Jurkat, Clone E6-1 (cell line): ENCODE results near the gene ABRAXAS1. TPM values are rescaled to one million over a fixed set of nuclear protein-coding genes. Genes with fewer than 3 reads are reported as not detected.
A peak's percentile ranks its signal among the peaks of the same experiment; 100 is the strongest.
"Not testable (repeated sequence)": the region's sequence is repeated elsewhere in the genome, so short reads cannot be mapped to it uniquely, and the experiment has no call there.

ENCODE experiments used
- DNase-seq: peaks from one replicate; pipeline ENCODE4 v3.0.0-alpha.2; 2011; ENCODE audit warnings: low read depth, low spot score
- H3K4me3 ChIP-seq: 2 replicates; pipeline ENCODE4 v1.5.1; 2011; ENCODE audit warnings: mild to moderate bottlenecking, low read length, control low read depth, moderate library complexity
- polyA plus RNA-seq: library from polyadenylated mRNA; unstranded; fragments of >200 nt; gene quantifications from one replicate; pipeline ENCODE4 v1.2.1, GENCODE V29; 2012; ENCODE audit warnings: missing spikeins; ENCODE audit not compliant: insufficient read length, insufficient read depth

Gene ABRAXAS1
- polyA plus RNA-seq = 26.2 TPM

DNA sequence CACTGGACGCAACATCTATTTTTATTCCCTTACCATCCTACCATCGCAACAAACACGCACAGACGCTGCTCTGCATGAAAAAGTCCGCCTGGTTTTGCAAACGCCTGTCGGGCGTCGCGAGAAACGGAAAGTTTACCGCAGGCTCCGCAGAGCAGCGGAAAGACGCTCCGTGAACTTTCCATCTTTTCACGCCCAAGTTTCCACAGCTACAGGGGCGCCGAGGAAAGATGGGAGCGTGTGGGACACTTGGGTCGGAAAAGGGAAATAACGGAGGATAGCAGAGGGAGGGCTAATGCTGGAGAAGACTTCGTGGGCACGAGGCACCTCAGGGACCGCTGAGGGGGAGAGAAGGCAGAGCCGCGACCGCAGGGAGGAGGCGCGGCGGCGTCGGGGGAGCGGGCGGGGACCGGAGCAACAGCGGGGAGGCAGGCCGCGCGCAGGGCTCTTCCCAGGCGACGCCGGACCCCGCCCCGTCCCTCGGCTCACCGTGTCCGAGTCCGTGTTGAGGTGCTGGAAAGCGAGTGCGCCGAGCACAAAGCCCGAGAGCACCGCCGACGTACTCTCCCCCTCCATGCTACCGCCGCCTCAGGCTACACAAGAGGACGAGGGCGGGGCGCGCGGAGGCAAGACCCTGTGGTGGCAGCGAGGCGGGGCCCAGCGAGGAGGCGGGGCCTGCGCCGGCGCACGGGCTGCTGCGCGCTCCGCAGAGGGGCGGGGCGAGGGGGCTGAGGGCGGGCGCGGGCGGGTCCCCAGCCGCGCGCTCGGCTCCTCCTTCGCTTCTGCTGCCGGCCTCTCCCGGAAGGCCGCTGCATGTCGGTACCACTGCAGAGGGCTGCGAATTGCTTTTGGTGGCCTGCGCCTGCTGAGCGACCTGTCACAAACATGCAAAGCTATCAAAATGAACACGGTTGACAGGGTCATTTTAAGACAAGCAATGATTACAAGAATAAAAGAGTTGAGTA is at the start of gene ABRAXAS1:
Gene ABRAXAS1 (minus strand): TSS at position 601 of the 962 bp plus-strand sequence. CDS start 28 bp downstream, at position 573.
- H3K4me3 ChIP-seq = peak within 1 kb of the TSS; percentile 55

DNA sequence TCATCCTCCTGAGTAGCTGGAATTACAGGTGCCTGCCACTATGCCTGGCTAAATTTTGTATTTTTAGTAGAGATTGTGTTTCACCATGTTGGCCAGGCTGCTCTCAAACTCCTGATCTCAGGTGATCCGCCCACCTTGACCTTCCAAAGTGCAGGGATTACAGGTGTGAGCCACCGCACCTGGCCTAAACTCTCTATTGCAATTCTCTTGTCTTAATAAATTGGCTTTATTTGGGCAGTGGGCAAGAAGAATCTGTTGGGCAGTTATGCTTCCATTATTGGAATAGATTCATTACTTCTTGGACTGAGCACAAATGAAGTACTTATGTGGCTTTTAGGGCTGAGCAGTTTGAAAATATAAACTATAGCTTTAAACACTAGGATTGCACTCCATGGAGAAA is 42.8 kb upstream of the ABRAXAS1 start:
- H3K4me3 ChIP-seq = no peak overlapping the region
- DNase-seq = no peak

More for the DNA sequence above, at the start of gene ABRAXAS1:
- DNase-seq = peak; percentile 76

DNA sequence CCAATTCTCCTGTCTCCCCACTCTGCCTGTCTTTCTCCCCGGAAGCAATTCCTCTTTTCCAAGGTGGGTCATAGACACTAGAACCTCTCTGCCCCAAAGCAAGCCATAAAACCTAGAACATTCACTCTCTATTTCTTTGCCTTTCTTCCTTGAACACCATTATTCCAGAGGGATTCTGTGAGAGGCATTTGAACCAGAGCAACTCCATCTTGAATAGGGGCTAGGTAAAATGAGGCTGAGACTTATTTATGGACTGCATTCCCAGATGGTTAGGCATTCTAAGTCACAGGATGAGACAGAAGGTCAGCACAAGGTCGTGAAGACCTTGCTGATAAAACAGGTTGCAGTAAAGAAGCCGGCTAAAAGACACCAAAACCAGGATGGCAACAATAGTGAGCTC is 37.3 kb upstream of the ABRAXAS1 start:
- no peak for DNase-seq
- no peak overlapping the region for H3K4me3 ChIP-seq

DNA sequence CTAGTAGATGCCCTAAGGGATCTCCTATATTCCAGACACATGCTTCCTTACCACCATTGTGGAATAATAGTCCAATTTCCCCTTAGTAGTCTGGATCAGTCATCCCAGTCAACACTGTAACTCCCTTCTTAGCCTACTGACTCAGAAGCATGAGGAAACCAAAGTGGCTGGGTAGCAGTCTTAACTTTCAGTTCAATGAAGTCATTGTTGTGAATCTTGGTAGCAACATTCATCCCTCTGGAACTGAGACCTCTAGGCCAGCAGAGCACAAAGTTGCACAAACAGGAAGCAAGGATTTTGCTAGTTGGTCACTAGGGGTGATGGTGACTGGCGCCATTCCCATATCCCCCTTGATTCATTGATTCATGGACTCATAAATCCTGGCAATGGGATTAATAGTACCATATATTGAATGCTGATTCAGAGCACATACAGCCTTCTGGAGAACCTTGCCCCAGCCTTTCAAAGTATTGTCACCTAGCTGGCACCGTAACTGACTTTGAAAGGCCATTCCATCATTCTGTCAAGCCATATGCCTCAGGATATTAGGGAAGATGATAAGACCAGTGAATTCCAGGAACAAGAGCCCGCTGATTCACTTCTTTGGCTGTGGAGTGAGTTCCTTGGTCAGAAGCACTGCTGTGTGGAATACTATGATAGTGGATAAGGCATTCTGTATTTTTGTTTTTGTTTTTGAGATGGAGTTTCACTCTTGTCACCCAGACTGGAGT is 31.3 kb upstream of the ABRAXAS1 start:
- H3K4me3 ChIP-seq = no peak overlapping the region
- no peak for DNase-seq

DNA sequence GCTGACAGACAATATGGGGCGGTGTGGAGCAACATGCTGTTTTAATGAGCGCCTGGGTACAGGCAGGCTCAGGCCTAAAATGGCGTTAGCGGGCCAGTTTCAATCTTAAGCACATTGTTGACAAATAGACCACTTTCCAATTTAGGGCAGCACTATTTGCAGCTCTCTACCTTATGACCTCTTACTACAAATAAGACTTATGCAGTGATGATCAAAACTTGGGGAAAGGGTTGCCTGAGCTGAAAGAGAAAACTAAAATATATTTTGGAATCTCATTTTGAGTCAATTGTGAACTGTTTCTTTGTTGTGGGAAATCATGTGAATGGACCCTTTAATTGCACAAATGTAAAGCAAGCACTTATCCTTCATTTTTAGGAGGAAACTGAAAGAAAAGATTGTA is 25.5 kb upstream of the ABRAXAS1 start:
- DNase-seq = no peak
- H3K4me3 ChIP-seq = no peak overlapping the region

DNA sequence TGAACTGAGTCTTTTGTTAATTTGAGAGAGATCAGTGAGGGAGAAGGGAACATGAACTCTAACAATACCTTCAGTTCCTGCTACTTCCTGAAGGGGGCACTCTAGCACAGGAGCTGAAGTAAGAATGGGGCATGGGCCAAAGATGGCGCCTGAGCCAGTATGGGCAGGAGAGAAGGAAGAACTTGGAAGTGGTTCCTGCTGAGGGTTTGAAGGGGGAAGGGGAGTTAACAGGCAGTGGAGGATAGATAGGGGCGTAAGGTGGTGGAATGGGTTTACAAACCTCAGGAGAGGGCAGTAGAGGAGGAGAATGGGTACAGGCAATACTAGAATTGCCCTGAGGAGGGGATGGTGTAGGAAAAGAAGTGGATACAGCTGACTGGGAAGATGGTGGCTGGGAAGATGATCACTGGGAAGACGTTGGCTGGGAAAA is 24.3 kb upstream of the ABRAXAS1 start:
- H3K4me3 ChIP-seq = not testable (repeated sequence)
- DNase-seq = peak; percentile 51

GRCh38 chr4:83504996-83505395 is 20.1 kb upstream of the ABRAXAS1 start:
- no peak for DNase-seq
- no peak overlapping the region for H3K4me3 ChIP-seq

DNA sequence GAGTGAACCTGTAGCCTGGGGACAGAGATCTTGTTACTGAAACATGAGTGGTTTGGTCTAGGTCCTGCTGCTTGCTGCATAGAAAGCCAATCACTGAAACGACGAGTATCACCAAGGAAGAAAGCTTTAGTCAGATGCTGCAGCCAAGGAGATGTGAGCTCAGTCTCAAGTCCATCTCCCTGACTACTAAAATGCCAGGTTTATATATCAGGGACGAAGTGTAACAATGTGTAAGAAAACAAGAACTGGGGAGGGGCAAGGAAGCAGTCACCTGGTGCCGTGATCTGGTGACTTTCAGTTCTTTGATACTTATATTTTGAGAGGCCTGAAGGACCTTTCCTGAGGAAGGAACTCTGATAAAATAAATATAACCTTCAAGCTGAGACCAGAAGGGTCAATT is 19.6 kb upstream of the ABRAXAS1 start:
- no peak overlapping the region for H3K4me3 ChIP-seq
- no peak for DNase-seq

DNA sequence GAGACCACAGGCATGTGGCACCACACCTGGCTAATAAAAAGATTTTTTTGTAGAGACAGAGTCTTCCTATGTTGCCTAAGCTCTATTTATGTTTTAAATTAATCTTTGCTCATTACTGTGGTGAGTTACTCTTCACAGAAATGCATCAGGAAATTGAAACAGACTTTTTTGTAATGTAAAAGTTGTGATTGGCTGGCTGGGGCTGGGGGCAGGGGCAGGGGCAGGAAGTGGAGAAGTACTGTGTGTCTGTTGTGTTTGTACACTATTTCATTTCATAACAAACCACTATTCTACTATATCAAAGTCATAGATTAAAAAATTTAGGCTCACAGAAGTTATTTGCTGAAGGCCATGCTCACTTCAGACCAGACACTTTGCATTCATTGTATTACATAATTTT is 19.1 kb upstream of the ABRAXAS1 start:
- H3K4me3 ChIP-seq = no peak overlapping the region
- DNase-seq = peak; percentile 14

GRCh38 chr4:83501671-83502070 is 16.8 kb upstream of the ABRAXAS1 start:
- H3K4me3 ChIP-seq, DNase-seq: not testable (repeated sequence)

DNA sequence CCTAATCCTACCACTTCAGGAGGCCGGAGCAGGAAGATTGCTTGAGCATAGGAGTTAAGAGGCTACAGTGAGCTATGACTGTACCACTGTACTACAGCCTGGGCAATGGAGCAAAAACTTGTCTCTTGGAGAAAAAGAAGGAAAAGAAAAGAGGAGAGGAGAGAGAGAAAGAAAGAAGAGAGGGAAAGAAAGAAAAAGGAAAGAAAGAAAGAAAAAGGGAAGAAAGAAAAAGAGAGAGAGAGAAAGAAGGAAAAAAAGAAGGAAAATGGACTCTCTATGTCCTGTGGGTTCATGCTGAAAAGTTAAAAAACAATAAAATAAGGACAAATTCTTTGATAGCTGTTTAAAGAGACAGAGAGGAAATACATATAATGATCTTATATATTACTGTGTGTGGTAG is 13.3 kb upstream of the ABRAXAS1 start:
- DNase-seq = no peak
- H3K4me3 ChIP-seq = no peak overlapping the region

DNA sequence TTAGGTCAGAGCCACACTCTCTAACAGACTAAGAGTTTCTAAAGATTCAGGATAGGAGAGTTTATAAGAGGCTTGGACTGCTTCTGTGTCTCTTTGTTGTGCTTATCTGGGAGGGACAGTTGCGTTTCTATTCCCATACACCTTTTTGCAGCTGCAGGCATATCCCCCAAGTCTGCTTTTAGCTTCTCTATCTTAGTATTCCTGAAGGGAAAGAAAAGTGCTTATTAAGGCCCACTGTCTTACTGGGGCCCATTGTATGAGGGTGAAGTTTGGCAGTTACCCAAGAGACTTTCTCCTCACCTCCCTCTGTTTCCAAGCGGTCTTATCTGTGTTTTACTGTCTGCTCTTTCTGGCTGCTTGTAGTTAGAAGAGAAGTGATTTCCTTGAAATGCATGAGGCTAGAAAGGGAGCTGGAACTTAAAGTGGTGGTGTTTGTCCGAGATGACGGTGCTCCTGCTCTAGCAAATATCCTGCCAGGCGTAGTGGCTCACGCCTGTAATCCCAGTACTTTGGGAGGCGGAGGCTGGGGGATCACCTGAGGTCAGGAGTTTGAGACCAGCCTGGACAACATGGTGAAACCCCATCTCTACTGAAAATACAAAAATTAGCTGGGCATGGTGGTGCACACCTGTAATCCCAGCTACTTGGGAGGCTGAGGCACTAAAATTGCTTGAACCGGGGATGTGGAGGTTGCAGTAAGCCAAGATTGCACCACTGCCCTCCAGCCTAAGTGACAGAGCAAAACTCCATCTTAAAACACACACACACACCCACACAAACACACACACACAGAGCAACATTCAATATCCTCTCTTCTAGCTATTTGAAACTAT is 11.4 kb upstream of the ABRAXAS1 start:
- not testable (repeated sequence) for DNase-seq, H3K4me3 ChIP-seq

GRCh38 chr4:83490876-83491450 is 6.1 kb upstream of the ABRAXAS1 start:
- no peak overlapping the region for H3K4me3 ChIP-seq
- DNase-seq = peak; percentile 21

- no peak for DNase-seq
- H3K4me3 ChIP-seq = no peak overlapping the region
Measured at GRCh38 chr4:83489711-83490326, 4.9 kb upstream of the ABRAXAS1 start.

- H3K4me3 ChIP-seq = no peak overlapping the region
- DNase-seq = no peak
Measured at GRCh38 chr4:83486457-83487129, 1.7 kb upstream of the ABRAXAS1 start.

- no peak for DNase-seq
- no peak overlapping the region for H3K4me3 ChIP-seq
Measured at GRCh38 chr4:83473966-83474365, 10.9 kb downstream of the ABRAXAS1 start.

DNA sequence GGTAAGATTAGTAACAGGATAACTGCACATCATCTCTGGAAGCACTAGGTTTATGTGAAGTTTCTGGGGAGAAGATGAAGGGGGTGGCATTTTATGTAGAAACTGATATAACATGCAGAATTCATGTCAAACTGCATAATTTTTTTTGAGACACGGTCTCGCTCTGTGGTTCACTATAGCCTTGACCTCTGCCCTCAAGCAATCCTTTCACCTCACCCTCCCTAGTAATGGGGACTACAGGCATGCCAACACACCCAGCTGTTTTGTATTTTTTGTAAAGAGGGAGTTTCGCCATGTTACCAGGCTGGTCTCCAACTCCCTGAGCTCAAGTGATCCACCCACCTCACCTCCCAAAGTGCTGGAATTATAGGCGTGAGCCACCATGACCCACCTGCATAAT is 11.5 kb downstream of the ABRAXAS1 start:
- H3K4me3 ChIP-seq = no peak overlapping the region
- DNase-seq = no peak

DNA sequence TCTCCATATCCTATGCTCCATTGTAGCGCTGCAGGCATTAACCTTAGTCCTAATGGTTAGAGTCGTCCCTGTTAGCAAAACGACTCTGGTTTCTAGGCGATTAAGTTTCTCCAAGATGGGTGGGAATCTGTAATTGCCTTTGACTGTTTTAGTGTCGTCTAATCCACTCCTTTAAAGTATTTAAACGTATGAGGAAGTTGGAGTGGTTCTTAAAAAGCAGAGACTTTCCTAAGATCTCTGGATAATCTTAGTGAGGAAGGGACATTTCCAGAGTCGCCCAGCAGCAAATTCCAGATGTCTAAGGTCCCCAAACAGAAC is 28.8 kb downstream of the ABRAXAS1 start:
- no peak for DNase-seq
- peak overlapping the region; percentile 82 for H3K4me3 ChIP-seq
